HepG2 (cell line): ENCODE results near the gene WSB1. TPM values are rescaled to one million over a fixed set of nuclear protein-coding genes. Genes with fewer than 3 reads are reported as not detected.

ENCODE experiments used
- ETV5 ChIP-seq: IDR thresholded peaks from 2 replicates; pipeline ENCODE4 v1.6.1; 2018; ENCODE audit warnings: missing biosample characterization, missing genetic modification reagents, inconsistent platforms, borderline replicate concordance
- ETV6 ChIP-seq: sonication (generic); formaldehyde crosslinking; conservative IDR thresholded peaks from 2 replicates; pipeline ENCODE4 v1.4.0; 2020; ENCODE audit warnings: missing genetic modification reagents
- HHEX ChIP-seq: IDR thresholded peaks from 2 replicates; pipeline ENCODE4 v1.6.1; 2016; ENCODE audit warnings: control low read depth
- MEF2D ChIP-seq: sonication (generic); formaldehyde crosslinking; IDR thresholded peaks from 2 replicates; pipeline ENCODE4 v1.5.1; 2020; ENCODE audit warnings: mild to moderate bottlenecking, missing genetic modification reagents
- NFKB2 ChIP-seq: sonication (generic); formaldehyde crosslinking; IDR thresholded peaks from 2 replicates; pipeline ENCODE4 v1.4.0; 2020; ENCODE audit warnings: missing genetic modification reagents, borderline replicate concordance
- PHF21A ChIP-seq: sonication (generic); formaldehyde crosslinking; IDR thresholded peaks from 2 replicates; pipeline ENCODE4 v1.5.0; 2020; ENCODE audit warnings: mild to moderate bottlenecking, missing genetic modification reagents
- RARA ChIP-seq: IDR thresholded peaks from 2 replicates; pipeline ENCODE4 v1.6.1; 2016; ENCODE audit warnings: missing genetic modification reagents, missing compliant biosample characterization
- SALL1 ChIP-seq: sonication (generic); formaldehyde crosslinking; IDR thresholded peaks from 2 replicates; pipeline ENCODE4 v1.8.0; 2022; ENCODE audit warnings: mild to moderate bottlenecking, missing genetic modification reagents
- TFDP2 ChIP-seq: sonication (generic); formaldehyde crosslinking; IDR thresholded peaks from 2 replicates; pipeline ENCODE4 v1.4.0; 2020; ENCODE audit warnings: missing genetic modification reagents
- THYN1 ChIP-seq: sonication (generic); formaldehyde crosslinking; IDR thresholded peaks from 2 replicates; pipeline ENCODE4 v1.8.1; 2023; ENCODE audit warnings: low read depth, mild to moderate bottlenecking, moderate library complexity, missing genetic modification reagents, borderline replicate concordance
- ZBTB43 ChIP-seq: sonication (generic); formaldehyde crosslinking; conservative IDR thresholded peaks from 2 replicates; pipeline ENCODE4 v1.4.0; 2020; ENCODE audit warnings: missing genetic modification reagents
- ZHX2 ChIP-seq, 2 experiments: sonication (generic) in 1 of 2; formaldehyde crosslinking in 1 of 2; IDR thresholded peaks; 2 replicates each; pipeline versions ENCODE4 v1.6.1 to v1.9.0; 2014 to 2022; ENCODE audit warnings: antibody characterized with exemption in 1 of 2, borderline replicate concordance in 1 of 2, inconsistent platforms in 1 of 2, low read depth in 1 of 2, missing genetic modification reagents in 1 of 2
- ZIK1 ChIP-seq: sonication (generic); formaldehyde crosslinking; IDR thresholded peaks from 2 replicates; pipeline ENCODE4 v1.5.0; 2020; ENCODE audit warnings: mild to moderate bottlenecking, low read depth, missing genetic modification reagents, borderline replicate concordance
- ZNF326 ChIP-seq: sonication (generic); formaldehyde crosslinking; IDR thresholded peaks from 2 replicates; pipeline ENCODE4 v1.4.0; 2020; ENCODE audit warnings: missing genetic modification reagents, borderline replicate concordance
- ZNF660 ChIP-seq: sonication (generic); formaldehyde crosslinking; IDR thresholded peaks from 2 replicates; pipeline ENCODE4 v1.5.1; 2020; ENCODE audit warnings: mild to moderate bottlenecking, low read depth, missing genetic modification reagents, borderline replicate concordance
- ZNF879 ChIP-seq: sonication (generic); formaldehyde crosslinking; IDR thresholded peaks from 2 replicates; pipeline ENCODE4 v1.8.1; 2023; ENCODE audit warnings: missing genetic modification reagents
- ZSCAN31 ChIP-seq: sonication (generic); formaldehyde crosslinking; IDR thresholded peaks from 2 replicates; pipeline ENCODE4 v1.5.0; 2020; ENCODE audit warnings: low read depth, mild to moderate bottlenecking, missing genetic modification reagents
- polyA plus RNA-seq, 8 experiments: library from polyadenylated mRNA; depleted of rRNA in 3 of 8; stranded (reverse) in 7 of 8; unstranded in 1 of 8; fragments of >200 nt; fragmentation: Illumina TruSeq in 4 of 8; extraction: Trizol in 4 of 8; gene quantifications; 2 replicates each; pipeline versions ENCODE4 v1.2.1 to v1.2.3, GENCODE V29; 2011 to 2016; ENCODE audit warnings: low read depth in 4 of 8, missing spikeins in 1 of 8, mixed read lengths in 1 of 8; ENCODE audit not compliant: insufficient read depth in 1 of 8
- total RNA-seq, 5 experiments: library from RNA; depleted of rRNA; stranded (reverse); fragments of >200 nt; fragmentation: Illumina TruSeq; extraction: Trizol; gene quantifications; 2 replicates each; pipeline ENCODE4 v1.2.3, GENCODE V29; 2016; ENCODE audit warnings: low read depth in 1 of 5
- TF ChIP-seq, protein P1 (sequence below): sonication (generic); IDR thresholded peaks from 2 replicates; pipeline ENCODE4 v1.6.1; 2016; ENCODE audit warnings: low read depth, borderline replicate concordance

The WSB1 gene
- total and polyA plus RNA-seq, 2 of the 13 experiments (the other 11 are each of a cell fraction or from before 2014, with no cell fraction given) = 81.3 to 294 TPM

- TF ChIP-seq, protein P1, sequence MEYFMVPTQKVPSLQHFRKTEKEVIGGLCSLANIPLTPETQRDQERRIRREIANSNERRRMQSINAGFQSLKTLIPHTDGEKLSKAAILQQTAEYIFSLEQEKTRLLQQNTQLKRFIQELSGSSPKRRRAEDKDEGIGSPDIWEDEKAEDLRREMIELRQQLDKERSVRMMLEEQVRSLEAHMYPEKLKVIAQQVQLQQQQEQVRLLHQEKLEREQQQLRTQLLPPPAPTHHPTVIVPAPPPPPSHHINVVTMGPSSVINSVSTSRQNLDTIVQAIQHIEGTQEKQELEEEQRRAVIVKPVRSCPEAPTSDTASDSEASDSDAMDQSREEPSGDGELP = no peak; the same call in 1 of the 2 replicates
- TF ChIP-seq ZNF660 (CRISPR knock-in tag) = no peak
- TF ChIP-seq ZNF326 = no peak
- peak; percentile 89 for TF ChIP-seq ETV5
- no peak for TF ChIP-seq ETV6 (CRISPR knock-in tag)
- no peak for TF ChIP-seq HHEX (CRISPR knock-in tag)
- TF ChIP-seq ZSCAN31 (CRISPR knock-in tag) = no peak
- TF ChIP-seq SALL1 (CRISPR knock-in tag) = peak; percentile 68; the same call in 1 of the 2 replicates
- no peak for TF ChIP-seq ZIK1 (CRISPR knock-in tag)
- no peak for TF ChIP-seq THYN1
- TF ChIP-seq ZHX2 (IDR thresholded peaks at IDR 0.05; ENCODE audit: low read depth) = peak; percentile 65; the same call in 1 of the 2 replicates
- TF ChIP-seq ZHX2 (CRISPR knock-in tag; IDR thresholded peaks at IDR 0.05; ENCODE audit: borderline replicate concordance) = no peak
- TF ChIP-seq PHF21A = peak; percentile 82
- TF ChIP-seq RARA (CRISPR knock-in tag) = peak; percentile 85
- TF ChIP-seq TFDP2 = peak; percentile 51
- no peak for TF ChIP-seq ZNF879 (CRISPR knock-in tag)
- no peak for TF ChIP-seq ZBTB43
- TF ChIP-seq MEF2D (CRISPR knock-in tag) = no peak
- TF ChIP-seq NFKB2 (CRISPR knock-in tag) = no peak
Observed at GRCh38 chr17:27353461-27354050, 59.6 kb downstream of the WSB1 start (continued).
